ENCODE results near the gene FCHSD2.
"Not testable (repeated sequence)": the region's sequence is repeated elsewhere in the genome, so short reads cannot be mapped to it uniquely, and the experiment has no call there.

GRCh38 chr11:73132349-73132748 lies 9.8 kb downstream of the FCHSD2 start:
- TF ChIP-seq, protein P1, sequence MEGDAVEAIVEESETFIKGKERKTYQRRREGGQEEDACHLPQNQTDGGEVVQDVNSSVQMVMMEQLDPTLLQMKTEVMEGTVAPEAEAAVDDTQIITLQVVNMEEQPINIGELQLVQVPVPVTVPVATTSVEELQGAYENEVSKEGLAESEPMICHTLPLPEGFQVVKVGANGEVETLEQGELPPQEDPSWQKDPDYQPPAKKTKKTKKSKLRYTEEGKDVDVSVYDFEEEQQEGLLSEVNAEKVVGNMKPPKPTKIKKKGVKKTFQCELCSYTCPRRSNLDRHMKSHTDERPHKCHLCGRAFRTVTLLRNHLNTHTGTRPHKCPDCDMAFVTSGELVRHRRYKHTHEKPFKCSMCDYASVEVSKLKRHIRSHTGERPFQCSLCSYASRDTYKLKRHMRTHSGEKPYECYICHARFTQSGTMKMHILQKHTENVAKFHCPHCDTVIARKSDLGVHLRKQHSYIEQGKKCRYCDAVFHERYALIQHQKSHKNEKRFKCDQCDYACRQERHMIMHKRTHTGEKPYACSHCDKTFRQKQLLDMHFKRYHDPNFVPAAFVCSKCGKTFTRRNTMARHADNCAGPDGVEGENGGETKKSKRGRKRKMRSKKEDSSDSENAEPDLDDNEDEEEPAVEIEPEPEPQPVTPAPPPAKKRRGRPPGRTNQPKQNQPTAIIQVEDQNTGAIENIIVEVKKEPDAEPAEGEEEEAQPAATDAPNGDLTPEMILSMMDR (IDR thresholded peaks at IDR 0.05; ENCODE audit: low read length) = not testable (repeated sequence)
- not testable (repeated sequence) for TF ChIP-seq EZH2 (IDR thresholded peaks at IDR 0.05; ENCODE audit: borderline replicate concordance, low read length)

Data from OCI-LY1 (cell line).